KMS-11 (cell line): ENCODE data around the gene DNAJB2.
A peak's percentile ranks its signal among the peaks of the same experiment; 100 is the strongest.

ENCODE experiments used
- H2AFZ ChIP-seq: fragments of 200-600 bp; sonication (generic); 2 replicates; pipeline ENCODE4 v1.6.1; 2016; ENCODE audit warnings: antibody characterized with exemption, mixed run types, low read depth
- H3K27ac ChIP-seq: fragments of 200-600 bp; sonication (generic); 2 replicates; pipeline ENCODE4 v1.6.1; 2016; ENCODE audit warnings: mild to moderate bottlenecking, mixed run types
- H3K27me3 ChIP-seq: fragments of 200-600 bp; sonication (generic); 2 replicates; pipeline ENCODE4 v1.6.1; 2017; ENCODE audit warnings: mild to moderate bottlenecking, low read depth, mixed run types, moderate library complexity; ENCODE audit not compliant: insufficient read depth
- H3K36me3 ChIP-seq: fragments of 200-600 bp; sonication (generic); 2 replicates; pipeline ENCODE4 v1.6.1; 2017; ENCODE audit warnings: mild to moderate bottlenecking, mixed run types; ENCODE audit not compliant: insufficient read depth
- H3K4me1 ChIP-seq: fragments of 200-600 bp; sonication (generic); 2 replicates; pipeline ENCODE4 v1.6.1; 2016; ENCODE audit warnings: mild to moderate bottlenecking, low read depth, mixed run types; ENCODE audit not compliant: poor library complexity, severe bottlenecking
- H3K4me2 ChIP-seq: fragments of 200-600 bp; sonication (generic); 2 replicates; pipeline ENCODE4 v1.7.0; 2016; ENCODE audit warnings: mild to moderate bottlenecking, mixed run types
- H3K4me3 ChIP-seq: fragments of 200-600 bp; sonication (generic); IDR thresholded peaks from 2 replicates; pipeline ENCODE4 v1.6.1; 2017; ENCODE audit warnings: low read depth, low read length, mixed read lengths; ENCODE audit not compliant: insufficient read depth
- H3K79me2 ChIP-seq: fragments of 200-600 bp; sonication (generic); 2 replicates; pipeline ENCODE4 v1.6.1; 2016; ENCODE audit warnings: low read depth, mixed run types; ENCODE audit not compliant: insufficient read depth
- H3K9ac ChIP-seq: fragments of 200-600 bp; sonication (generic); 2 replicates; pipeline ENCODE4 v1.6.1; 2016; ENCODE audit warnings: mild to moderate bottlenecking, mixed run types
- H4K20me1 ChIP-seq: fragments of 200-600 bp; sonication (generic); 2 replicates; pipeline ENCODE4 v1.6.1; 2016; ENCODE audit warnings: mild to moderate bottlenecking, mixed run types; ENCODE audit not compliant: insufficient read depth
- CTCF ChIP-seq: fragments of 200-600 bp; sonication (generic); conservative IDR thresholded peaks from 2 replicates; pipeline ENCODE4 v1.6.1; 2017; ENCODE audit warnings: low read depth, mild to moderate bottlenecking, antibody characterized with exemption, low read length, moderate library complexity, mixed read lengths

Gene DNAJB2

GRCh38 chr2:219298759-219299371 is 19.7 kb downstream of the DNAJB2 start:
- Histone ChIP-seq H4K20me1 (no peaks in the 10 kb centered on the region), H3K4me2 (peak overlapping the region; percentile 33; the same call in 1 of the 2 replicates), H3K4me1 (peaks cover 11% of the 10 kb centered on the region), H3K4me3 (no peak overlapping the region), H3K36me3 (no peaks in the 10 kb centered on the region), H3K79me2 (no peaks in the 10 kb centered on the region), H3K27ac (no peak overlapping the region), H3K27me3 (peaks cover 54% of the 10 kb centered on the region), H3K9ac (no peak overlapping the region), H2AFZ (peak overlapping the region; percentile 66)
- peak; percentile 90 for TF ChIP-seq CTCF

GRCh38 chr2:219299372-219299760 is 20.2 kb downstream of the DNAJB2 start:
- Histone ChIP-seq H3K4me2 (no peak overlapping the region), H3K4me1 (peaks cover 11% of the 10 kb centered on the region), H3K27ac (no peak overlapping the region), H3K36me3 (no peaks in the 10 kb centered on the region), H4K20me1 (no peaks in the 10 kb centered on the region), H3K79me2 (no peaks in the 10 kb centered on the region), H3K9ac (no peak overlapping the region), H2AFZ (no peak overlapping the region), H3K4me3 (no peak overlapping the region), H3K27me3 (peaks cover 59% of the 10 kb centered on the region)
- no peak for TF ChIP-seq CTCF

GRCh38 chr2:219300022-219300421 is 20.9 kb downstream of the DNAJB2 start:
- no peaks in the 10 kb centered on the region for H3K79me2 ChIP-seq
- H3K27me3 ChIP-seq = peaks cover 63% of the 10 kb centered on the region
- no peak overlapping the region for H2AFZ ChIP-seq
- no peak overlapping the region for H3K4me3 ChIP-seq
- no peaks in the 10 kb centered on the region for H3K36me3 ChIP-seq
- no peak overlapping the region for H3K9ac ChIP-seq
- TF ChIP-seq CTCF = no peak
- H4K20me1 ChIP-seq = no peaks in the 10 kb centered on the region
- H3K4me1 ChIP-seq = peaks cover 9% of the 10 kb centered on the region
- no peak overlapping the region for H3K4me2 ChIP-seq
- H3K27ac ChIP-seq = no peak overlapping the region

GRCh38 chr2:219302412-219302968 is 23.3 kb downstream of the DNAJB2 start:
- Histone ChIP-seq H2AFZ (no peak overlapping the region), H3K36me3 (no peaks in the 10 kb centered on the region), H3K9ac (no peak overlapping the region), H3K4me3 (no peak overlapping the region), H3K4me1 (peaks cover 3% of the 10 kb centered on the region), H3K4me2 (no peak overlapping the region), H3K27ac (no peak overlapping the region), H3K27me3 (peaks cover 66% of the 10 kb centered on the region), H4K20me1 (no peaks in the 10 kb centered on the region), H3K79me2 (no peaks in the 10 kb centered on the region)
- no peak for TF ChIP-seq CTCF
